COLO668 (cell line): Measurements from ENCODE around the gene SBNO2.

Experiments
- DNase-seq: peaks from one replicate; lab custom pipeline; 2025; ENCODE audit not compliant: unreplicated experiment; lab: John Stamatoyannopoulos, UW

The SBNO2 gene

GRCh38 chr19:1076951-1077350 is 97.1 kb downstream of the SBNO2 start:
- DNase-seq = peak; percentile 54

DNA sequence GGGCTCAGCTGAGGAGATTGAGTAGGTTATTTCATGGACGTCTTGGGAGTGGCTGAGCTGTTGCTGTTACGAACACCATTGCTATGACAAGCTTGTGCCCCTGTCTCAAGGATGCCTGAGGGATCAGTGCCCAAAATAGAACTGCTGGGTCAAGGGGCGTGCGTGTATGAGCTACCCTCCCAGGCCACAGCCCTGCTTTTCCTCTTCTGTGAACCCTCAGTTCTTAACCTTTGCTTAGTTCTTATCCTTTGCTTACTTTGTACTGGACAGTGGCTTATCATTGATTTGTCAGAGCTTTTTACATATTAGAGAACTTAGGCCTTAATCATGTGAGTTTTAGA is 98.1 kb downstream of the SBNO2 start:
- DNase-seq = no peak

- peak; percentile 96 for DNase-seq
These were observed 99.4 kb downstream of the SBNO2 start for GRCh38 chr19:1074544-1075283.

- DNase-seq = no peak
These were observed 100.0 kb downstream of the SBNO2 start for GRCh38 chr19:1073956-1074517.

GRCh38 chr19:1073063-1073955 is 100.8 kb downstream of the SBNO2 start:
- peak; percentile 17 for DNase-seq

DNA sequence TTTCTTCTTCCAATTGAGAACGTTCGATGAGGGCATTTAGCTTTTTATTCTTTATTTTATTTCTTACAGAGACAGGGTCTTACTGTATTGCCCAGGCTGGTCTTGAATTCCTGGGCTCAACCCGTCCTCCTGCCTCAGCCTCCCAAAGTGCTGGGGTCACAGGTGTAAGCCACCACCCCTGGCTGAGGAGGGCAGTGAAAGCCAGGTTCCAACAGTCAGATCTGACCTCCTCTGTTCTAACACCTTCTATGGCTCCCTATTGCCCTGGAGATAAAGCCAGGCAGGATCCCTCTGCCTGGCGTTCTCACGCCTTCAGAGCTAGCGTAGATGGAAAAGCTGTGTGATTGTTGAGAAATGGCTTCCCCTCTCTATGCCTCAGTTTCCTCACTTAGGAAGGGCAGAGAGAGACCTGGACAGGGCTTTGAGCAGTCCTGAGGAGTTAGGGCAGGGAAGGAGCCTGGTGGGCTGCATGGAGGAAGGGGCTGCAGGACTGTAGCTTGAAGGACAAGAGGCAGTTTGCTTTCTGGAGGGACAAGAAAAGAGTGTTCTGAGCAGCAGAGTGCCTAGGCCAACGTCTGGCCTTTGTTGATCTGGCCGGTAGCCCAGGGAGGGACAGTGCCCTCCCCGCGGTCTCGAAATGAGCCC is 101.6 kb downstream of the SBNO2 start:
- DNase-seq = no peak

- peak; percentile 49 for DNase-seq
These were observed 102.9 kb downstream of the SBNO2 start for GRCh38 chr19:1070931-1071791.

- DNase-seq = peak; percentile 26
These were observed 103.5 kb downstream of the SBNO2 start for GRCh38 chr19:1070576-1070930.

- peak; percentile 52 for DNase-seq
These were observed 104.9 kb downstream of the SBNO2 start for GRCh38 chr19:1069009-1069779.

GRCh38 chr19:1068009-1069001 is 105.8 kb downstream of the SBNO2 start:
- DNase-seq = no peak

GRCh38 chr19:1067341-1067957 is 106.6 kb downstream of the SBNO2 start:
- DNase-seq = no peak

DNA sequence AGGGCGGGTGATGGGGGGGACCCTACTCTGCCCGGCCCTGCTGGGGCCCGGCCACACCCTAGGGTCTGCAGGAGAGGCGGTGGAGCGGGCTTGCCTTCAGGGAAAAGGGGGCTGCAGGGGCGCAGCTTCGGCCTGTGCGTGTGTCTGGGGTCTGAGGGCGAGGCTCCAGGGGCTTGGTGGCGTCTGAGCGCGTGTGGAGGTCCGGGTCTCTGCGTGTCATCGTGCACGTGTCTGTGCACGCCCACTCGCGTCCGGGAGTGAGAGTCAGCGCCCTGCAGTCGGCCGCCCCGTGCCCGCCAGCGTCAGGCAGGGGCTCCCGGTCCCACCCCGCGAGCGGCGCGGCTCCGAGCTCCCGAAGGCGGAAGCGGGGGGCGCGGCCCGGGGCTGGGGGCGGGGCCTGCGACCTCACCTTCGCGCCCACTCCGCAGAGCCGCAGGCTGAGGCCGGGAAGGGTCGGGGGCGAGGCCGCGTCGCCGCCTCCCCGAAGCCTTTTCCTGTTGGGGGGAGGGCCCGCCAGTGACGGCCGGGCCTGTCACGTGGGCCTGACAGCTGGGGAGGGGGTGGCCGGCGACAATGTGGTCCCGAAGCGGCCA is 107.2 kb downstream of the SBNO2 start, which contains the start of gene ARHGAP45:
TSS of gene ARHGAP45 (plus strand) at position 420 of the 593 bp plus-strand sequence. CDS start 239 bp downstream, outside the sequence.
- DNase-seq = peak; percentile 27

DNA sequence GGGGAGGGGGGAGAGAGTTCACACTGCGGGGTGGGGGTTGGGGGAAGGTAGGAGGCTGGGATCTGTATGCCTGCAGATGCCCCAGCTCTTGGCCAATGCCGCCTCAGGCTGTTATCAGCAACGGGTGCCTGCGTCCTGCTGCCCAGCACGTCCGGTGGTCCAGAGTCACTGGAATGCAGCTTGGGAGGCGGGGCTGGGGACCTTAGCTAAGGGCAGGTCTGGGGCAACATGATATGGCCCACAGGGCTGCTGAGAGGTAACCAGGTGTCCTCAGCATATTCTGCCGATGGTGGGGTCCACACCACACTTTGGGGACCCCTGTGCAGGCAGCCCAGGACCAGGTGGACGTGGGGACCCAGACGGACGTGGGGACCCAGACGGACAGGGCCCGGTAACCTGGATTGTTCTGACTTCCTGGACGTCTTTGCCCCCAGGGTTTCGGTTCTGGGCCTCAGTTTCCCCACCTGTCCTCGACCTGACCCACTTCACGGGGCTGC is 107.8 kb downstream of the SBNO2 start:
- DNase-seq = no peak

DNA sequence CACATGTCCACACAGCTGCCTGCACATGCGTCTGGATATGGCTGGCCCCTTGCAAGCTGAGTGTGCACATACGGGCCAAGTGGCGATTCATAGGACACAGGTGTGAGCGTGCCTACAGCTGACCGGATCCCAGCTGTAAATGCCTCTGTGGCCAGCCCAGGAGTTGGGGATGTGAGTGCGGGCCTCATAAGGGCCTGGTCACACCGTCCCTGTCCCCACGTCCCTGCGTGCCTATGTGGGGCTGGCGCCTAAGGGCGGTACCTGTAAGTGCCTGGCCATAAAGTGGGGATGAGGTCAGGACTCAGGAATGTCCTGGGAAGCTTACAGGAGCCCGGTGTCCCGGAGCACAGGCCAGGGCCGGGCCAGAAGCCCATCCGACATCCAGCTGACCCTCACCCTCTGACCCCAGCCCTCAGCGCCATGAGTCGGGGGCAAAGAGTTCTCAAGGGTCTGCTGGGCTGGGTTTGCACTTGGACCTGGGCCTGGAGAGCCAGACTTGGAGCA is 108.4 kb downstream of the SBNO2 start:
- no peak for DNase-seq

DNA sequence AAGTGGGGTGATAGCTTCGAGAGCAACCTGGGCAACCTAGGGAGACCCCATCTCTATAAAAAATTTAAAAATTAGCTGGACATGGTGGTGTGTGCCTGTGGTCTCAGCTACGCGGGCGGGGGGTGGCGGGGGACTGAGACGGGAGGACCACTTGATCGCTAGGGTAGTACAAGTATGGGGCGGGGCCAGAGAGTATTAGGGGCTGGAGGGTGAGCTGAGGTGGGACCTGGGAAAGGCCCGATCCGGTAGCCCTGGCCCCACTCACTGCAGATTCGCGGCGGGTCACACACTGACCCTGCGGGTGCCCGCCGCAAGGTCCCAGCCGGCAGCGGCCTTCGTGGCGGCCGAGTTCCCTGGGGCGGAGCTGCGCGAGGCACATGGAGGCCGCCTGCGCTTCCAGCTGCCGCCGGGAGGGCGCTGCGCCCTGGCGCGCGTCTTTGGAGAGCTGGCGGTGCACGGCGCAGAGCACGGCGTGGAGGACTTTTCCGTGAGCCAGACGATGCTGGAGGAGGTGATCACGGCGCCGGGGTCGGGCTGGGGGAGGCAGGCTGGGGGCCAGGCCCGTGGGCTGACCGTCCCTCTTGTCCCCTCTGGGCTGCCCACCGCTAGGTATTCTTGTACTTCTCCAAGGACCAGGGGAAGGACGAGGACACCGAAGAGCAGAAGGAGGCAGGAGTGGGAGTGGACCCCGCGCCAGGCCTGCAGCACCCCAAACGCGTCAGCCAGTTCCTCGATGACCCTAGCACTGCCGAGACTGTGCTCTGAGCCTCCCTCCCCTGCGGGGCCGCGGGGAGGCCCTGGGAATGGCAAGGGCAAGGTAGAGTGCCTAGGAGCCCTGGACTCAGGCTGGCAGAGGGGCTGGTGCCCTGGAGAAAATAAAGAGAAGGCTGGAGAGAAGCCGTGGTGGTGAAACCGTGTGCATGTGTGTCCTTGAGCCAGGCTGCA is 109.1 kb downstream of the SBNO2 start:
- DNase-seq = peak; percentile 78
